Body of pancreas (tissue), 4 donors: Measurements from ENCODE around the gene PPP6R1. TPM values are rescaled to one million over a fixed set of nuclear protein-coding genes. Genes with fewer than 3 reads are reported as not detected.
A peak's percentile ranks its signal among the peaks of the same experiment; 100 is the strongest.

Source experiments
- ATAC-seq: fragments of 150-250 bp; one replicate; pipeline ENCODE4 v1.9.1; 2016
- DNase-seq, 4 donors: peaks; one replicate each; pipeline ENCODE4 v3.0.0-alpha.2; 2019
- H3K27ac ChIP-seq, 4 donors: fragments of 200-600 bp; sonication (generic); 1 replicate in 3 of 4; 2 replicates in 1 of 4; pipeline versions ENCODE4 v1.5.1 to v1.6.1; 2016 to 2019; ENCODE audit warnings: mild to moderate bottlenecking in 1 of 4, mixed read lengths in 1 of 4, moderate library complexity in 1 of 4
- H3K27me3 ChIP-seq, 2 donors: fragments of 200-600 bp; sonication (generic); one replicate each; pipeline ENCODE4 v1.6.0; 2016; ENCODE audit warnings: mild to moderate bottlenecking in 1 of 2
- H3K36me3 ChIP-seq, 2 donors: fragments of 200-600 bp; sonication (generic); replicated peaks in 1 of 2; 2 replicates each; pipeline ENCODE4 v1.5.1; 2016; ENCODE audit warnings: low read depth in 2 of 2; ENCODE audit not compliant: insufficient read depth in 1 of 2
- H3K4me1 ChIP-seq: fragments of 200-600 bp; sonication (generic); one replicate; pipeline ENCODE4 v1.6.0; 2016
- H3K4me3 ChIP-seq, 2 donors: fragments of 200-600 bp; sonication (generic); 1 replicate in 1 of 2; 2 replicates in 1 of 2; pipeline ENCODE4 v1.5.1; 2016 to 2019
- H3K9me3 ChIP-seq, 3 donors: fragments of 200-600 bp; sonication (generic); 1 replicate in 2 of 3; 2 replicates in 1 of 3; pipeline ENCODE4 v1.5.1; 2016
- CTCF ChIP-seq, 7 experiments: fragments of 450-650 bp in 4 of 7; fragments of 200-600 bp in 3 of 7; sonication (generic) in 3 of 7; IDR thresholded peaks; one replicate each; pipeline ENCODE4 v1.5.1; 2016 to 2019; ENCODE audit warnings: antibody characterized with exemption in 7 of 7
- POLR2A ChIP-seq, 3 donors: fragments of 450-650 bp; IDR thresholded peaks; one replicate each; pipeline ENCODE4 v1.6.1; 2016; ENCODE audit warnings: antibody characterized with exemption in 3 of 3, mild to moderate bottlenecking in 2 of 3
- WGBS, 2 donors: methylation state at CpG; one replicate each; pipeline ENCODE4 v1.1.5; 2017; 5-methylcytosine and 5-hydroxymethylcytosine counted together
- intact Hi-C: fragments of 100-400 bp; cut with DNase I; formaldehyde crosslinking; loops from one replicate; pipeline ENCODE4 v1.15.1; 2023
- total RNA-seq, 2 donors: library from RNA; depleted of rRNA; stranded (reverse); fragments of >200 nt; gene quantifications; one replicate each; pipeline ENCODE4 v1.1.0, GENCODE V29; 2016

Gene PPP6R1
- total RNA-seq, 2 donors from 2014 or later: 19.2 to 20.8 TPM

DNA sequence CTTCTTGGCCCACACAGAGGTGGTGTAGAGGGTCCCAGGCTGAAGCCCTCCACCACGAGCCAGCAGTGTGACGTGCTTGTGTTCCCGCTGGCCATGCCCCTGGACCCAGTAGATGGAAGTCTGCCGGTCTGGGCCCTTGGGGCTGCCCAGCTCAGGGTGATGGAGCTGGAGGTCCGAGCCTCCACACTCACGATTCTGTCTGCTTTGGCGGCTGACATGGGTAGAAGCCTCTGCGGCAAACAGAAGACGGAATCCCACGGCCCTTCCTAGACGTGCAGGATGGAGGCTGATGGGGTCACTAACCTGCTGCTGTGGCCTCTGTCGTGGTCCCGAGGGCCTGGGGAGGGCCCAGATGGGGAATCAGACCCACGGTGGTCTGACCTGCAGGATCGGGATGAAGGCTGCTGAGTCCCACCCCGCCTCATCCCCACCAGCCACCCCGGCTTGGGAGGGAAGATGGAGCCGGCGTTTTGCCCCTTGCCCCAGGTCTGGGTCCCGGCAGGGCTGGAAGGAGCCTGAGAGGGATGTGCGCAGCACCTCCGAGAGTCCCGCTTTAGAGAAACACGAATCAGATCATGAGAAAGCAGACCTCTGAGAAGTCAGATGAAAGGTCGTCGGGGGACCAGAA, 34.7 kb downstream of the PPP6R1 start:
- H3K27ac ChIP-seq: no peak overlapping the region
- peaks cover 0 to 8% (median 0%) of the 10 kb centered on the region in 3 donors for H3K9me3 ChIP-seq
- 76 to 95% methylated on average over 4 to 26 of the region's 26 CpGs for WGBS, 2 donors
- H3K27me3 ChIP-seq: no peaks in the 10 kb centered on the region
- DNase-seq: no peak
- H3K4me3 ChIP-seq: no peak overlapping the region
- no peaks in the 10 kb centered on the region for H3K4me1 ChIP-seq
- no peak for TF ChIP-seq CTCF (IDR thresholded peaks at IDR 0.05)
- no peak for TF ChIP-seq POLR2A (IDR thresholded peaks at IDR 0.05)
- no peak for ATAC-seq
- no peaks in the 10 kb centered on the region for H3K36me3 ChIP-seq
- intact Hi-C loops: no loop called here

DNA sequence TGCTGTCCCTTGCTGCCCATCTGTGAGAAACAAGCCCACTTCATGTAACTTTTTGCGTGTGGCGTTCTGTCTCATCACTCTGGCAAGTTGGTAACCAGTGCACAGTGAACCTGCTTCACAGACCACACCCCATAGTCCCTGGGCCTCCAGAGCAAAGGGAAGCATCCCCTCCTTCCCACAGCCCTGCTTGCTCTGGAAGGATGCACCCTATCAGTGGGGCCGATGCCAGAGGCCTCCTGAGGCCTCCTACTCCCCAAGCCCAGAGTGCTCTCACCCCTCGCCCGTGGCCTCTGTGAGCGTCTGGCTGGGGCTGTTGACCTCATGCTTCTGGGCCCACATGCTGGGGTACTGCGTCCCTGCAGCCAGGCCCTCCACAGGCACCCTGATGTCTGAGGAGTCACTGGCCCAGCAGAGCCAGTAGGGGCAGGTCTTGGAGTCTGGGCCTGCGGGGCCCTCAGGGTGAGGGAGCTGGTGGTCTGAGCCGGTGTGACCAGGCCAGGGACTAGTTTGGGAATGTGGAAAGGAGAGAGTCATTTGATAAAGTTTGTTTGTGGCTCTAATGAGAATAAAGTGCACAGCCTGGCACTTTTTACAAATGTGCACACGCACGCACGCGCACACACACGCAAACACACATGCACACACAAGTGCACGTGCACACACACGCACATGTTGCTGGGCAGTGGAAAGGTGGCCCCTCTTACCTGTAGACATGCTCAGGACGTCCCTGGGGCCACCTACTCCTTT, 35.4 kb downstream of the PPP6R1 start:
- DNase-seq (no peak), ATAC-seq (no peak)
- WGBS, 2 donors: 81 to 84% methylated on average over 5 to 17 of the region's 17 CpGs
- intact Hi-C loops: no loop called here
- TF ChIP-seq CTCF (IDR thresholded peaks at IDR 0.05) (no peak), POLR2A (IDR thresholded peaks at IDR 0.05) (no peak)
- H3K4me3 ChIP-seq: no peak overlapping the region
- H3K4me1 ChIP-seq: no peaks in the 10 kb centered on the region
- H3K27me3 ChIP-seq: no peaks in the 10 kb centered on the region
- no peaks in the 10 kb centered on the region for H3K36me3 ChIP-seq
- H3K27ac ChIP-seq: no peak overlapping the region
- peaks cover 0 to 8% (median 0%) of the 10 kb centered on the region in 3 donors for H3K9me3 ChIP-seq

DNA sequence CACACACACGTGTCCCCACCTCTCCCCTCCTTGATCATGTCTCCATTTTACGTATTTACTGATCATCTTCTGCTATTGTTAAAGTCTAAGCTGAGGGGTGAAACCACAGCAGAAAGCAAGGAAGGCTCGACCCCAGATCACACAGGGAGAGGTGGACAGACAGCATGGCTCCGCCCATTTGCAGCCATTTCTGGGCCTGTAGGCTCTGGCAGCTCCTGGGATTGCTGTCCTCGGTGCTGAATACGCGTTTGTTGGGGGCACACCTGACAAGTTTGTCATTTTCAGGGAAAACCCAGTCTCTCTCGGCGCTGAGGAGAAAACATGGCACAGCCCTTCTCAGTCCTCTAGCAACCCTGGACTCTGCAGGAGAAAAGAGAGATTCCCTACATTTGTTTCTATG, 38.3 kb downstream of the PPP6R1 start:
- no peaks in the 10 kb centered on the region for H3K27me3 ChIP-seq
- no peak overlapping the region for H3K4me3 ChIP-seq
- no peaks in the 10 kb centered on the region for H3K36me3 ChIP-seq
- H3K9me3 ChIP-seq: peaks cover 0 to 8% (median 0%) of the 10 kb centered on the region in 3 donors
- no peak for DNase-seq
- WGBS, 2 donors: 65 to 68% methylated on average over 9 of the region's 9 CpGs
- ATAC-seq: no peak
- H3K27ac ChIP-seq: no peak overlapping the region
- TF ChIP-seq POLR2A (IDR thresholded peaks at IDR 0.05): no peak
- intact Hi-C loops: no loop called here
- peaks cover 16% of the 10 kb centered on the region for H3K4me1 ChIP-seq

GRCh38 chr19:55216461-55217198, 42.2 kb downstream of the PPP6R1 start:
- 2 to 7% methylated on average over 15 to 36 of the region's 36 CpGs for WGBS, 2 donors
- intact Hi-C loops: no loop called here

More at GRCh38 chr19:55216461-55217198, 42.2 kb downstream of the PPP6R1 start:
- ATAC-seq (peak; percentile 95), DNase-seq (peak; percentile 77 to 91 (median 80))
- Histone ChIP-seq H3K4me3 (peak overlapping the region in 1 of 2 donors; percentile 33), H3K9me3 (peaks cover 0 to 8% (median 0%) of the 10 kb centered on the region in 3 donors), H3K36me3 (no peaks in the 10 kb centered on the region), H3K27me3 (no peaks in the 10 kb centered on the region), H3K27ac (peak overlapping the region; percentile 34 to 89 (median 64)), H3K4me1 (peaks cover 16% of the 10 kb centered on the region)
- TF ChIP-seq CTCF (IDR thresholded peaks at IDR 0.05) (no peak), POLR2A (IDR thresholded peaks at IDR 0.05) (peak in 2 of 3 donors; percentile 47 to 56)
